ENCODE data around the gene TRAPPC12. TPM values are rescaled to one million over a fixed set of nuclear protein-coding genes. Genes with fewer than 3 reads are reported as not detected.
A peak's percentile ranks its signal among the peaks of the same experiment; 100 is the strongest.

Gene TRAPPC12
- total and polyA plus RNA-seq, 3 experiments from 2014 or later, result 37.1 to 76.5 (median 74.1) TPM

DNA sequence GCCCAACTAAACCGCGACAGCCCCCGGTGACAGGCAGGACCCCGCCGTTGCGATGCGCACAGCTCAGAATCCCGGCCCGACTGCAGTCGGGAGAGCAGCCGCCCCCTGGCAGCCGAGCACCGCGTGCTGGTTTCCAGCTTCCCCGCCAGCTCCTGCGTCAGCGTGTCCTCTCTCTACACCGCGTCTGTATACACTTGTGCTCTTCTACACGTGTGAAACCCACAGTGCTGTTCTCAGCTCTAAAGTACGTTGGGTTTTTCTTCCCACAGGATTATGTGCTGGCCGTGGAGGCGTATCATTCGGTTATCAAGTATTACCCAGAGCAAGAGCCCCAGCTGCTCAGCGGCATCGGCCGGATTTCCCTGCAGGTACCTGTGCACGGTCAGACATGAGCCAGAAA lies 85.8 kb downstream of the TRAPPC12 start:
- H3K4me1 ChIP-seq (ENCODE audit: insufficient read depth, low read length), result peaks cover 5% of the 10 kb centered on the region
- Mint-ChIP-seq H3K9me3 (peaks cover 0 to 2% (median 0%) of the 10 kb centered on the region in 5 donors), H3K4me3 (no peak overlapping the region), H3K27me3 (peaks cover 0 to under 1% of the 10 kb centered on the region in 2 donors), H3K27ac (peak overlapping the region in 1 of 8 donors; percentile 42), H3K36me3 (peaks cover 4 to 85% (median 13%) of the 10 kb centered on the region in 3 donors), H3K4me1 (peaks cover 4 to 5% (median 4%) of the 10 kb centered on the region in 3 donors)
- no peaks in the 10 kb centered on the region for H3K27me3 ChIP-seq (ENCODE audit: insufficient read depth, low read length, poor library complexity, severe bottlenecking)
- CTCF ChIA-PET, result no interaction called here
- peaks cover 23% of the 10 kb centered on the region for H3K36me3 ChIP-seq (ENCODE audit: insufficient read depth, low read length)
- POLR2A ChIA-PET, result no interaction called here
- peak in 1 of 5 donors; percentile 18 for DNase-seq
- no peaks in the 10 kb centered on the region for H3K9me3 ChIP-seq (ENCODE audit: low read length)
- H3K4me3 ChIP-seq (ENCODE audit: low read length), result no peak overlapping the region
- H3K27ac ChIP-seq (ENCODE audit: low read depth, low read length), result no peak overlapping the region

GRCh38 chr2:3465844-3466481 lies 86.5 kb downstream of the TRAPPC12 start:
- no peak overlapping the region for H3K4me3 ChIP-seq (ENCODE audit: low read length)
- H3K9me3 ChIP-seq (ENCODE audit: low read length), result no peaks in the 10 kb centered on the region
- Mint-ChIP-seq H3K4me1 (peaks cover 4 to 5% (median 4%) of the 10 kb centered on the region in 3 donors), H3K27ac (peak overlapping the region in 1 of 8 donors; percentile 42), H3K4me3 (no peak overlapping the region), H3K27me3 (peaks cover 0 to 2% of the 10 kb centered on the region in 2 donors), H3K36me3 (peaks cover 4 to 85% (median 18%) of the 10 kb centered on the region in 3 donors), H3K9me3 (peaks cover 0 to 2% (median 0%) of the 10 kb centered on the region in 5 donors)
- DNase-seq, result peak in 1 of 5 donors; percentile 25
- POLR2A ChIA-PET, result no interaction called here
- peaks cover 5% of the 10 kb centered on the region for H3K4me1 ChIP-seq (ENCODE audit: insufficient read depth, low read length)
- no peaks in the 10 kb centered on the region for H3K27me3 ChIP-seq (ENCODE audit: insufficient read depth, low read length, poor library complexity, severe bottlenecking)
- no peak overlapping the region for H3K27ac ChIP-seq (ENCODE audit: low read depth, low read length)
- peaks cover 23% of the 10 kb centered on the region for H3K36me3 ChIP-seq (ENCODE audit: insufficient read depth, low read length)
- CTCF ChIA-PET, result no interaction called here

DNA sequence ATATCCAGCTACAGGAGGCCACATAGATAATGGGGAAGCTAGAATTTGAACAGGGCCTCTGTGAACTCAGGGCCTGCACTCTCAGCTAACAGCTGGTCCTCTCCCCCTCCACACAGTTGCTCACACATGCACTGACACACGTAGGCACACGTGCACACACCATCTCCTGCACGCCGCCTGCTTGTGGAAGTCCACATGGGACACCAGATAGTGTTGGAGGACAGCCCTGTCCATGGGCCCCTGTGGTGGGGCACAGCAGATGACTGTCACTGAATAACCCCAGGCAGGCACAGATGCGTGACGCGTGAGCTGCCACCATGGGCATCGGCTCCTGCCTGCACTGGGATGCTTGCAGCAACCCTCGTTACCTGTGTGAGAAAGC lies 87.0 kb downstream of the TRAPPC12 start:
- Mint-ChIP-seq H3K4me3 (no peak overlapping the region), H3K9me3 (peaks cover 0 to 2% (median 0%) of the 10 kb centered on the region in 5 donors), H3K27me3 (peaks cover 0 to 2% of the 10 kb centered on the region in 2 donors), H3K4me1 (peaks cover 4 to 5% (median 4%) of the 10 kb centered on the region in 3 donors), H3K36me3 (peaks cover 4 to 90% (median 18%) of the 10 kb centered on the region in 3 donors), H3K27ac (peak overlapping the region in 1 of 8 donors; percentile 46)
- peak in 1 of 5 donors; percentile 20 for DNase-seq
- CTCF ChIA-PET, result no interaction called here
- POLR2A ChIA-PET, result no interaction called here
- Histone ChIP-seq H3K27me3 (ENCODE audit: insufficient read depth, low read length, poor library complexity, severe bottlenecking) (no peaks in the 10 kb centered on the region), H3K27ac (ENCODE audit: low read depth, low read length) (no peak overlapping the region), H3K9me3 (ENCODE audit: low read length) (no peaks in the 10 kb centered on the region), H3K36me3 (ENCODE audit: insufficient read depth, low read length) (peaks cover 27% of the 10 kb centered on the region), H3K4me1 (ENCODE audit: insufficient read depth, low read length) (peaks cover 5% of the 10 kb centered on the region), H3K4me3 (ENCODE audit: low read length) (no peak overlapping the region)

GRCh38 chr2:3466966-3467365 lies 87.5 kb downstream of the TRAPPC12 start:
- DNase-seq, result no peak
- no peak overlapping the region for H3K4me3 Mint-ChIP-seq
- H3K36me3 Mint-ChIP-seq, result peaks cover 4 to 93% (median 18%) of the 10 kb centered on the region in 3 donors
- Histone ChIP-seq H3K27ac (ENCODE audit: low read depth, low read length) (no peak overlapping the region), H3K9me3 (ENCODE audit: low read length) (no peaks in the 10 kb centered on the region), H3K36me3 (ENCODE audit: insufficient read depth, low read length) (peaks cover 28% of the 10 kb centered on the region), H3K4me3 (ENCODE audit: low read length) (no peak overlapping the region), H3K27me3 (ENCODE audit: insufficient read depth, low read length, poor library complexity, severe bottlenecking) (no peaks in the 10 kb centered on the region), H3K4me1 (ENCODE audit: insufficient read depth, low read length) (peaks cover 2% of the 10 kb centered on the region)
- POLR2A ChIA-PET, result no interaction called here
- peak overlapping the region in 2 of 8 donors; percentile 46 to 88 for H3K27ac Mint-ChIP-seq
- H3K27me3 Mint-ChIP-seq, result peaks cover 0 to 2% of the 10 kb centered on the region in 2 donors
- peaks cover 3 to 4% (median 3%) of the 10 kb centered on the region in 3 donors for H3K4me1 Mint-ChIP-seq
- CTCF ChIA-PET, result no interaction called here
- peaks cover 0 to 2% (median 0%) of the 10 kb centered on the region in 5 donors for H3K9me3 Mint-ChIP-seq

DNA sequence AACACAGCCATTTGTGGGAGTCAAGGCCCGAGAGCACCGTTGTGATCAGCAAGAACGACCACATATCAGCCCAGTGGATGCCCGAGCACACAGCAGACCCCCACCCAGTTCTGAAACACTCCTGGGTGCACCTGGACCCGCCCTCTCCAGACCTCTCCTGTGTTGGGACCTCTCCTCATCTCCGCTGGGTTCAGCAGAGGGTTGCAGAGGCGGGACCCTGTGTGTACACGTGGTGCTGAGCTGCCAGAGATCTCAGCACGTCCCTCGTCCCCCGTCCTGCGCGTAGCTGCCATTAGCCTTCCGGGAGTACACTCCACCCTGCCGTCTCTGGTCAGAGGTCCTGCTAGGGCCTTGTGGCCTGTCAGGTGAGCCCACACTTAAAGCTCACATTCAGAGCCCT lies 88.2 kb downstream of the TRAPPC12 start:
- Histone ChIP-seq H3K27me3 (ENCODE audit: insufficient read depth, low read length, poor library complexity, severe bottlenecking) (no peaks in the 10 kb centered on the region), H3K36me3 (ENCODE audit: insufficient read depth, low read length) (peaks cover 30% of the 10 kb centered on the region), H3K27ac (ENCODE audit: low read depth, low read length) (no peak overlapping the region), H3K4me1 (ENCODE audit: insufficient read depth, low read length) (no peaks in the 10 kb centered on the region), H3K9me3 (ENCODE audit: low read length) (no peaks in the 10 kb centered on the region), H3K4me3 (ENCODE audit: low read length) (no peak overlapping the region)
- peaks cover 4 to 97% (median 18%) of the 10 kb centered on the region in 3 donors for H3K36me3 Mint-ChIP-seq
- no peaks in the 10 kb centered on the region for H3K4me1 Mint-ChIP-seq
- H3K27me3 Mint-ChIP-seq, result peaks cover 0 to 2% of the 10 kb centered on the region in 2 donors
- POLR2A ChIA-PET, result no interaction called here
- H3K4me3 Mint-ChIP-seq, result no peak overlapping the region
- CTCF ChIA-PET, result no interaction called here
- H3K27ac Mint-ChIP-seq, result peak overlapping the region in 2 of 8 donors; percentile 47 to 88
- peak in 1 of 5 donors; percentile 20 for DNase-seq
- H3K9me3 Mint-ChIP-seq, result peaks cover 0 to 2% (median 0%) of the 10 kb centered on the region in 5 donors

- Mint-ChIP-seq H3K36me3 (peaks cover 4 to 96% (median 21%) of the 10 kb centered on the region in 3 donors), H3K4me1 (no peaks in the 10 kb centered on the region), H3K27ac (peak overlapping the region in 1 of 8 donors; percentile 81), H3K4me3 (no peak overlapping the region), H3K9me3 (peaks cover 0 to 2% (median 0%) of the 10 kb centered on the region in 5 donors), H3K27me3 (peaks cover 0 to 2% of the 10 kb centered on the region in 2 donors)
- Histone ChIP-seq H3K27me3 (ENCODE audit: insufficient read depth, low read length, poor library complexity, severe bottlenecking) (no peaks in the 10 kb centered on the region), H3K4me1 (ENCODE audit: insufficient read depth, low read length) (no peaks in the 10 kb centered on the region), H3K27ac (ENCODE audit: low read depth, low read length) (no peak overlapping the region), H3K4me3 (ENCODE audit: low read length) (no peak overlapping the region), H3K9me3 (ENCODE audit: low read length) (no peaks in the 10 kb centered on the region), H3K36me3 (ENCODE audit: insufficient read depth, low read length) (peaks cover 32% of the 10 kb centered on the region)
- POLR2A ChIA-PET, result no interaction called here
- CTCF ChIA-PET, result no interaction called here
- no peak for DNase-seq
These were observed 88.9 kb downstream of the TRAPPC12 start for GRCh38 chr2:3468296-3468988.

DNA sequence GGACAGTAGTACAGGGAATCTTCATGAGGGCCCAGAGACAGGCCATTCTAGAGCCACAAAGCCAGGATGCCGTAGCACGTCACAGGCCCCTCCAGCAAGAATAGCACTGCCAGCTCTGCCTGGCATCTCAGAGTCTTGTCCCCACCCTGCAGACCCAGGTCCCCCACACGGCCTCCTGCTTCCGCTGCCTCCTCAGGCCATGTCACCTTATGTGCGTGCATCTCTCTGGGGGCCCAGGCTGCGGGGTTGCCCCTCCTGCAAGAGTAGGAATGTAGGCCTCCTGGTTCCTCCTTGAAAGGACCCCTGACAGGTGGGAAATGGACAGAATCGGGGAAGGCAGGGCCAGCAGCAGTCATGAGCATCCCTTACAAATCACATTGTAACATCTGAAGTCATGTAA lies 90.0 kb downstream of the TRAPPC12 start:
- peaks cover 32% of the 10 kb centered on the region for H3K36me3 ChIP-seq (ENCODE audit: insufficient read depth, low read length)
- H3K36me3 Mint-ChIP-seq, result peaks cover 4 to 97% (median 21%) of the 10 kb centered on the region in 3 donors
- no peak overlapping the region for H3K27ac ChIP-seq (ENCODE audit: low read depth, low read length)
- H3K4me3 ChIP-seq (ENCODE audit: low read length), result no peak overlapping the region
- POLR2A ChIA-PET, result no interaction called here
- H3K9me3 ChIP-seq (ENCODE audit: low read length), result no peaks in the 10 kb centered on the region
- CTCF ChIA-PET, result no interaction called here
- H3K4me1 Mint-ChIP-seq, result no peaks in the 10 kb centered on the region
- H3K27me3 ChIP-seq (ENCODE audit: insufficient read depth, low read length, poor library complexity, severe bottlenecking), result no peaks in the 10 kb centered on the region
- no peak overlapping the region for H3K27ac Mint-ChIP-seq
- no peaks in the 10 kb centered on the region for H3K4me1 ChIP-seq (ENCODE audit: insufficient read depth, low read length)
- H3K4me3 Mint-ChIP-seq, result no peak overlapping the region
- DNase-seq, result no peak
- H3K27me3 Mint-ChIP-seq, result peaks cover 0 to 2% of the 10 kb centered on the region in 2 donors
- peaks cover 0 to 2% (median 0%) of the 10 kb centered on the region in 5 donors for H3K9me3 Mint-ChIP-seq

GRCh38 chr2:3470166-3470651 lies 90.7 kb downstream of the TRAPPC12 start:
- H3K9me3 Mint-ChIP-seq, result peaks cover 0 to 2% (median 0%) of the 10 kb centered on the region in 5 donors
- H3K27me3 ChIP-seq (ENCODE audit: insufficient read depth, low read length, poor library complexity, severe bottlenecking), result no peaks in the 10 kb centered on the region
- peaks cover 4 to 94% (median 21%) of the 10 kb centered on the region in 3 donors for H3K36me3 Mint-ChIP-seq
- H3K4me1 Mint-ChIP-seq, result no peaks in the 10 kb centered on the region
- peaks cover 0 to 2% of the 10 kb centered on the region in 2 donors for H3K27me3 Mint-ChIP-seq
- H3K4me1 ChIP-seq (ENCODE audit: insufficient read depth, low read length), result no peaks in the 10 kb centered on the region
- no peak overlapping the region for H3K27ac ChIP-seq (ENCODE audit: low read depth, low read length)
- peaks cover 32% of the 10 kb centered on the region for H3K36me3 ChIP-seq (ENCODE audit: insufficient read depth, low read length)
- H3K4me3 ChIP-seq (ENCODE audit: low read length), result no peak overlapping the region
- no peaks in the 10 kb centered on the region for H3K9me3 ChIP-seq (ENCODE audit: low read length)
- H3K27ac Mint-ChIP-seq, result no peak overlapping the region
- POLR2A ChIA-PET, result no interaction called here
- H3K4me3 Mint-ChIP-seq, result no peak overlapping the region
- no peak for DNase-seq
- CTCF ChIA-PET, result no interaction called here
